ENCODE results near the gene ARID1A. TPM values are rescaled to one million over a fixed set of nuclear protein-coding genes. Genes with fewer than 3 reads are reported as not detected.

Gene ARID1A
- total and polyA plus RNA-seq, 2 donors (not counting 1 experiment from before 2014, with no cell fraction given), result 12.9 to 16.0 TPM

GRCh38 chr1:26829184-26829911 is 133.5 kb downstream of the ARID1A start:
- H4K20me1 ChIP-seq (ENCODE audit: control insufficient read depth, extremely low read depth, insufficient read depth, low read length), result no peaks in the 10 kb centered on the region
- no peak for TF ChIP-seq CTCF (conservative IDR thresholded peaks at IDR 0.05 in 1 of 2, IDR thresholded peaks at IDR 0.05 in 1 of 2; ENCODE audit: low read depth in 1 of 2, low read length in 2 of 2)
- no peak for TF ChIP-seq EZH2 (IDR thresholded peaks at IDR 0.05; ENCODE audit: low read length, missing control alignments)

DNA sequence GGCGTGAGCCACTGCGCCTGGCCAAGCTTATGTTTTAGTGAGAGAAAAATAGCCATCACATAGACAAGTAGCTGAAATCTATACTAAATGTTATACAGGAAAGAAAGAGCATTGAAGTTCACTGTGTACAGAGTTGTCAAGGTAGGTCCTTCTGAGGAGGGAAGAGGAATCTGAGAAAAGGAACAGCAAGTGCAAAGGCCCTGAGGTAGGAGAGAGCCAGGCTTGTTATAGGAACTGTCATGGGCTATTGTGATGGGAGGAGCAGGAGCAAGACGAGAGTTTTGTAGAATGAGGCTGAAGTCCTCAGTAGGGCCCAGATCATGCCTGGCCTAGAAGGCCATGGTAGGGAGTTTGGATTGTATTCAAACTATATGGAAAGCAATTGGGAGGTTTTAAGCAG is 135.2 kb downstream of the ARID1A start:
- H3K4me1 ChIP-seq (ENCODE audit: control insufficient read depth, extremely low read depth, insufficient read depth, low read length), result peaks cover 9% of the 10 kb centered on the region
- H4K20me1 ChIP-seq (ENCODE audit: control insufficient read depth, extremely low read depth, insufficient read depth, low read length), result no peaks in the 10 kb centered on the region
- DNase-seq (ENCODE audit: low read depth in 2 of 2), result no peak
- TF ChIP-seq EZH2 (IDR thresholded peaks at IDR 0.05; ENCODE audit: low read length, missing control alignments) (no peak), CTCF (conservative IDR thresholded peaks at IDR 0.05 in 1 of 2, IDR thresholded peaks at IDR 0.05 in 1 of 2; ENCODE audit: low read depth in 1 of 2, low read length in 2 of 2) (no peak)
- no peak overlapping the region for H3K9ac ChIP-seq (ENCODE audit: insufficient read depth, low read length)
- H3K4me3 ChIP-seq (replicated peaks in 1 of 4; ENCODE audit: control extremely low read depth in 1 of 4, insufficient read depth in 1 of 4, low read depth in 3 of 4, low read length in 4 of 4), result no peak overlapping the region
- no peak overlapping the region for H2AFZ ChIP-seq (ENCODE audit: low read length)
- H3K9me3 ChIP-seq (ENCODE audit: control insufficient read depth, insufficient read depth, low read depth, low read length), result no peaks in the 10 kb centered on the region
- H3K79me2 ChIP-seq (ENCODE audit: control insufficient read depth, insufficient read depth, low read length), result peaks cover 36% of the 10 kb centered on the region
- H3K36me3 ChIP-seq (ENCODE audit: control insufficient read depth, insufficient read depth, low read length), result peaks cover 26% of the 10 kb centered on the region
- no peak overlapping the region for H3K27ac ChIP-seq (ENCODE audit: insufficient read depth, low read length)
- H3K27me3 ChIP-seq (ENCODE audit: control insufficient read depth, insufficient read depth, low read length), result no peaks in the 10 kb centered on the region
- H3K4me2 ChIP-seq (ENCODE audit: extremely low read depth, insufficient read depth, low read length), result no peak overlapping the region

More at GRCh38 chr1:26829184-26829911, 133.5 kb downstream of the ARID1A start:
- Histone ChIP-seq H3K27me3 (ENCODE audit: control insufficient read depth, insufficient read depth, low read length) (no peaks in the 10 kb centered on the region), H3K36me3 (ENCODE audit: control insufficient read depth, insufficient read depth, low read length) (peaks cover 19% of the 10 kb centered on the region), H2AFZ (ENCODE audit: low read length) (no peak overlapping the region), H3K4me2 (ENCODE audit: extremely low read depth, insufficient read depth, low read length) (peak overlapping the region; percentile 48), H3K9me3 (ENCODE audit: control insufficient read depth, insufficient read depth, low read depth, low read length) (no peaks in the 10 kb centered on the region), H3K27ac (ENCODE audit: insufficient read depth, low read length) (no peak overlapping the region), H3K4me3 (replicated peaks in 1 of 4; ENCODE audit: control extremely low read depth in 1 of 4, insufficient read depth in 1 of 4, low read depth in 3 of 4, low read length in 4 of 4) (no peak overlapping the region), H3K4me1 (ENCODE audit: control insufficient read depth, extremely low read depth, insufficient read depth, low read length) (peaks cover 11% of the 10 kb centered on the region), H3K79me2 (ENCODE audit: control insufficient read depth, insufficient read depth, low read length) (peaks cover 36% of the 10 kb centered on the region), H3K9ac (ENCODE audit: insufficient read depth, low read length) (no peak overlapping the region)
- no peak for DNase-seq (ENCODE audit: low read depth in 2 of 2)

Other genes with a start within 250 kb of the ARID1A start
- 123 and 170 TPM in 2 replicates for gene HMGN2, start 223.6 kb upstream of the ARID1A start, total RNA-seq
- gene HMGN2, start 223.6 kb upstream of the ARID1A start, polyA plus RNA-seq, result 442 and 557 TPM in 2 replicates
- 1.7 and 2.6 TPM in 2 replicates for gene RPS6KA1, start 166.3 kb upstream of the ARID1A start, total RNA-seq
- gene RPS6KA1, start 166.3 kb upstream of the ARID1A start, polyA plus RNA-seq, result 0.64 and 0.94 TPM in 2 replicates
- 17.2 and 29.6 TPM in 2 replicates for gene PIGV, start 91.9 kb downstream of the ARID1A start, total RNA-seq
- gene PIGV, start 91.9 kb downstream of the ARID1A start, polyA plus RNA-seq, result 10.4 and 13.3 TPM in 2 replicates
- 4.6 and 6.3 TPM in 2 replicates for gene ZDHHC18, start 130.7 kb downstream of the ARID1A start, total RNA-seq
- 16.9 and 22.3 TPM in 2 replicates for gene ZDHHC18, start 130.7 kb downstream of the ARID1A start, polyA plus RNA-seq
- under 0.01 TPM in 1 of 2 replicates, not detected in the other for gene SFN, start 167.1 kb downstream of the ARID1A start, total RNA-seq
- gene SFN, start 167.1 kb downstream of the ARID1A start, polyA plus RNA-seq, result 0.19 and 0.34 TPM in 2 replicates
- 9.0 and 12.2 TPM in 2 replicates for gene GPN2, start 194.3 kb downstream of the ARID1A start, total RNA-seq
- gene GPN2, start 194.3 kb downstream of the ARID1A start, polyA plus RNA-seq, result 21.5 and 32.6 TPM in 2 replicates
- gene GPATCH3, start 204.5 kb downstream of the ARID1A start, total RNA-seq, result 10.8 and 11.4 TPM in 2 replicates
- gene GPATCH3, start 204.5 kb downstream of the ARID1A start, polyA plus RNA-seq, result 4.9 and 5.1 TPM in 2 replicates
- not detected in 2 replicates for gene NR0B2, start 218.0 kb downstream of the ARID1A start, total RNA-seq
- not detected in 2 replicates for gene NR0B2, start 218.0 kb downstream of the ARID1A start, polyA plus RNA-seq
- 19.5 and 21.5 TPM in 2 replicates for gene NUDC, start 225.7 kb downstream of the ARID1A start, total RNA-seq
- 41.5 and 60.3 TPM in 2 replicates for gene NUDC, start 225.7 kb downstream of the ARID1A start, polyA plus RNA-seq